NOMO-1 treated with DMSO at 0.1 percent for 48 hours (cell line): ENCODE data around the gene TESK1.

ENCODE experiments used
- DNase-seq: peaks from one replicate; lab custom pipeline; 2025; ENCODE audit not compliant: unreplicated experiment; lab: John Stamatoyannopoulos, UW

TESK1 gene

GRCh38 chr9:35604578-35605350 lies at the start of gene TESK1:
TSS of gene TESK1 (plus strand) at chr9:35605262. CDS start at chr9:35605620, 358 bp downstream.
- DNase-seq: peak; percentile 60

GRCh38 chr9:35555881-35556280 lies 49.2 kb upstream of the TESK1 start:
- DNase-seq: no peak

GRCh38 chr9:35556776-35557175 lies 48.3 kb upstream of the TESK1 start:
- no peak for DNase-seq

- no peak for DNase-seq
Measured at GRCh38 chr9:35557320-35557719, 47.7 kb upstream of the TESK1 start.

- DNase-seq: no peak
Measured at GRCh38 chr9:35558185-35558584, 46.9 kb upstream of the TESK1 start.

- no peak for DNase-seq
Measured at GRCh38 chr9:35559792-35560530, 45.1 kb upstream of the TESK1 start.

- no peak for DNase-seq
Measured at GRCh38 chr9:35560625-35561337, 44.3 kb upstream of the TESK1 start.

GRCh38 chr9:35561468-35562261 lies 43.4 kb upstream of the TESK1 start:
- no peak for DNase-seq

GRCh38 chr9:35562895-35563780 lies 41.9 kb upstream of the TESK1 start:
- DNase-seq: no peak

- DNase-seq: no peak
Measured at GRCh38 chr9:35563791-35564197, 41.3 kb upstream of the TESK1 start.

- DNase-seq: no peak
Measured at GRCh38 chr9:35564658-35565061, 40.4 kb upstream of the TESK1 start.

- no peak for DNase-seq
Measured at GRCh38 chr9:35566417-35566816, 38.6 kb upstream of the TESK1 start.

- DNase-seq: no peak
Measured at GRCh38 chr9:35568196-35568595, 36.9 kb upstream of the TESK1 start.

- peak; percentile 16 for DNase-seq
Measured at GRCh38 chr9:35569206-35569605, 35.9 kb upstream of the TESK1 start.

- no peak for DNase-seq
Measured at GRCh38 chr9:35570709-35571504, 34.2 kb upstream of the TESK1 start.

GRCh38 chr9:35574578-35575122 lies 30.4 kb upstream of the TESK1 start:
- DNase-seq: no peak

GRCh38 chr9:35575478-35575877 lies 29.6 kb upstream of the TESK1 start:
- no peak for DNase-seq

- DNase-seq: no peak
Measured at GRCh38 chr9:35577486-35577885, 27.6 kb upstream of the TESK1 start.

GRCh38 chr9:35579130-35579529 lies 25.9 kb upstream of the TESK1 start:
- no peak for DNase-seq
